HG02970 (cell line): ENCODE results near the gene CCDC85C.

ENCODE experiments used
- ATAC-seq: cut with Tn5 transposase; IDR thresholded peaks from one replicate; pipeline ENCODE4 v1.9.1; 2021; ENCODE audit warnings: mild to moderate bottlenecking, moderate library complexity, moderate number of reproducible peaks; ENCODE audit not compliant: unreplicated experiment, low FRiP score

Gene CCDC85C

DNA sequence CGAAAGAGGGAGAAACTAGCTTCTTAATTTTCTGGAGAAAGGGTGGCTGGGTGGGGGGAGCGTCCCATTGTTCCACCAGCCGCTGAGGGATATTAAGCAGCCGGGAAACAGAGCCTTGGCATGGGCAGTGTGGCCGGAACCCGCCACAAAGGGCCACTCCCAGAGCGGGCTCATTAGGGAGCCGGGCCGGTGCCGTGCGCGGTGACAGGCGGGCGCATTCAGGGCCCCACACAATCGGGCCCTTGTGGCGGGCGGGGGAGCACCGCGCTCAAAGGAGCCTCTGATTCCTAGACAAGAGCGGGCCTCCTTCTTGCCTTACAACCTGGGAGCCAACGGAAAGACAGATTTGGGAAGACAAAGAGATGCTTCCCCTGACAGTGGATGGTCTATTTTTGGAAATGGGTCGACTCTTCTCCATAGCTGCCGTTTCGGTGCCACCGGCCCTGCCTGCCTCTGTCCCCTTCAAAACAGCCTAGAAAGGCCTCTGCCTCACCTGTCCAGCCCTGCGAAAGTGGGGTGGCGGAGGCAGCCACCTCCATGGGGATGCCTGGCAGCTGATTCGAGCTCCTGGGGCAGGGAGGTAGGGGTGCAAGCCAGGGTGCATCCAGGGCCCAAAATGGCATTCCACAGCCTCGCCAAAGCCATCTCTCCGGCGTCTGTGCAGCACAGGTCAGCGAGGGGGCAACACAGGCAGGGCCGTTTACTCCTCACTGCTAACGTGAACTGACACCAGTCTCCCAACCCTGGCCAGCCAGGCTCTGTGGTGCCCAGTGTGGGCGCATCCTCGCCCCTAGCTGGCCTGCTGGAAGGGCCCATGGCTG lies 10.9 kb downstream of the CCDC85C start:
- no peak for ATAC-seq

DNA sequence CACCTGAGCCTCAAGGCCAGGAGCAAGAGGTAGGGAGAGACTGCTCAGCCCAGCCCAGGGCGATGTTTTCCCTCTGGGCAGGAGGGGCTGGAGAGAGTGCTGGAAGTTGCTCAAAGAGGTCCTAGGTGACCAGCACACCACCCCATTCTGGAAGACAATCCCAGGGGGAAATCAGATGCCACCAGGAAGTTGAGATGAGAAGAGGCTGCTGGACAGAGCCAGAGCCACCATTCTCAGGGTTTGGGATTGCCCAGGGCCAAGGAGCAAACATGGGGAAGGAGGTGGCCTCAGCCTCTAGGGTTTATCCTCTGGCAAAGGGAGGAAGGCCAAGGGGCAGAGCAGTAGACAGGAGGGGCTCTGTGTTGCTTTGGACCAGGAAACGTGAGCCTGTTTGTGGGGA lies 11.6 kb downstream of the CCDC85C start:
- no peak for ATAC-seq

DNA sequence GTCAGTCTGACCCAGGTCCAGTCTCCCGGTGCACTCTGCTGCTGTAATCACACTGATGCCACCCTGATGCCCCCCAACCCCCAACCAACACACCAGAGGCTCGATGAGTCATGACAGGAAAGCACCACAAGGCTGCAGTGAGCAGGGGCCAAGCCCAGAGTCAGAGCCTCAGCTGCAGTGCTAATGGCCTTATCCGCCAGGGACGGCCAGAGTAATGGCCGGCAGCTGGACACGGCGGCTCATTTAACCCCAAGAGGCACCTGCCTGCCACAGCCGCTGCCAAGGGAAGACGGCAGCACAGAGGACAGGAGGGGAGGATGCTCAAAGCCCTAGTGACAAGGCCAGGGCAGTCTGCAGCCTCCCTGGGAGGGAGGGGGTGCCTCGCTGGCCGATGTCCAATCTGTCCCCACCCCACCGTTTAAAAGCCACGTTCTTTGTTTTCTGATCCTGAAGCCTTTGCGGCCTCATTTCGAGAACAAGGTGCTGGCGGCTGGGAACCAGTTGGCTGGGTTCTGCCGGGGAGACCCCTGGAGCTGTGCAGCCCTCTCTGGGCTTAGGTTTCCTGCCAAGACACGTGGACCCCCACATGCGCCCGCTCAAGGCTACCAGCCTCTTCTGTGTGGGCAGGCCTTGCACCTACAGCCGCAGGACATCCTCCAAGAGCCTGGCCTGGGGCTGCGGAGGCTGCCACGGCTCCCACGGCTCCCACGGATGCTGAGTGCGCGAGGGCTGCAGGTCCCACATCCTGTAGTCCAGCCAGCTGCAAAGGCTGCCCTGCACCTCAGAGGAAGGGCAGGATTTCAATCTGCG lies 13.1 kb downstream of the CCDC85C start:
- no peak for ATAC-seq

DNA sequence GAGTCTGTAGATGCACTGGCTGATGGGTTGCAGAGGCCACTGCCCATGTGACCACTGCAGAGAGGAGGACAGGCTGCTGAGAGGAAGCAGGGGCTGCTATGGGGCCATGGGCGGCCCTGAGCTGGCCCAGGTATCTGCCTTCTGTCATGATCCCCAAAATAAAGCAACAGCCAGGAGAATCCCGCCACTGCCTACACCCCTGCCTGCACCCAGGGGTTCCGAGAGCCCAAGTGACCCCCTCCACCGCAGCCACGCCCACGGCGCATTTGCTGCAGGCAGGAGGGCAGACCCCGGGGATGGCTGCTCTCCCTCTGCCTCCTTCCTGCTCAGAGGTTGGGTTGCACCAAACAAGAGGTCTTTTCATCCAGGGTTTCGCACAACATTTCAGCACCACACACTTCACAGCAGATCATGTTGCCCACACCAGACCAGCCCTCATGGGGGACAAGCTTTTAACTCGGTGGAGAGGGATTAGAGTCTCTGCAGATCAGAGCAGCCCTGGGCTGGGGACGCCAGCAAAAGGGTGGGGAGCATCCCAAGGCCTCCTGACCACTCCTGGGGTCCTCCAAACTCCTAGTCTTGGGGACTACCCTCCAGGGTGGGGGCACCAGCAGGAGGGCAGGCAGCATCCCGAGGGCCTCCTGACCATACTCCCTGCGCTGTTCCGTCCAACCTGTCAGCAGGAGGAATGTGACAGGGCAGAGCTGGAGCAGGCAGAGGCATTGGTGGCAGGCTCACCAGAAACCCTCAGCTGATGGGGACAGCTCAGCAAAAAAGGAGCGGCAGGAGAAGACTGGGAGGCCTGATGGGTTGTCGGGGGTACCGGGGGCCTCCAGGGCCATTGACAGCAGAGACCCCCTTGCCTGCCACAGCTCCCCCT lies 14.1 kb downstream of the CCDC85C start:
- no peak for ATAC-seq

DNA sequence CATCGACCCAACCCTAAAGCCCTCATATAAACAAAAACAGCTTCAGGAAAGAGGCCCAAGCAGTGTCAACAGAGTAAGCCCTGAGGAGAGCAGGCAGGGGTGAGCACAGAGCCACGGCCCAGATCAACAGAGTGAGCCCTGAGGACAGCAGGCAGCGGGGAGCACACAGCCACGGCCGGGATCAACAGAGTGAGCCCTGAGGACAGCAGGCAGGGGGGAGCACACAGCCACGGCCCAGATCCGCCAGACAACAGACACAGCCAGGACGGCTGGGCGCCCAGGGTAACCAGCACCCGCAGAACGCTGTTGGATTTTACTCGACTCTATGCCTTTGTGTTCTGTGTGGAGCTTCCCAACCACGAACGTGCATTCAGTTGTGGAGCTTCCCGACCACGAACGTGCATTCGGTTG lies 15.0 kb downstream of the CCDC85C start:
- no peak for ATAC-seq

DNA sequence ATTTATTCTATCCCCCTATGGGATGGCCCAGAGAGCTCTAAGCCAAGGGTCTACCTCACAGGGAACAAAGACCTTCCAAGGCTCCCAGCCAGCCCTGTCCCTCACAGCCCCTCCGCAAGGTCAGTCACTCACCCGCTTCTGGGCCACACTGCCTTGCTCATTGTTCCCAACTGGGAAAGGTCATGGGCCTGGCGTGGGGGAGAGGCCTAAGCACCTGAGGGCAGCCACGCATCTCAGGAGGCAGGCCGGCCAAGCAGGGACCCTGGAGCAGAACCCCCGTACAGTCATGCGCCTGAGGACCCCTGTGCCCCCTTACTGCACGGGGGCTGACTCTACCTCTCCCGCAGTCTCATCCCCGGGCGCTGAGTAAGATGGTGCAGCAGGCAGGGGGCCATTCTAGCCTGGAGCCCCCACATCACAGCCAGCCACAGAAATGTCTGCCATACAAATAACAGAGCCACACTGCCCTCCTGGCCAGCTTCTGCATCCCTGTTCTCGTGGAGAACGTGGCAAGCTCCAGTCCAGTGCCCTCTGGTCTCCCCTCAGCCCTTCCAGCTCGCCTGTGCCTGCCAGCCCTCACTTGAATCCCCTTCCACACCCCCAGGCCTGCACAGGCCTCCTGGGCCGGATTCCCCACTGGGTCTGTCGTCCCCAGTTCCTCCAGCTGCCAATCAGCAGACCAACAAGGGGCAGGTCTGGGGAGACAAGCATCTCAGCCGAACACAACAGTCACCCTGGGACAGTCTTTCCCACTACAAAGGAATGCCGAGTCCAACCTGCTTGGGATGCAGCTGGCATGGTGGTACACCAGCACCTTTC lies 16.3 kb downstream of the CCDC85C start:
- no peak for ATAC-seq

DNA sequence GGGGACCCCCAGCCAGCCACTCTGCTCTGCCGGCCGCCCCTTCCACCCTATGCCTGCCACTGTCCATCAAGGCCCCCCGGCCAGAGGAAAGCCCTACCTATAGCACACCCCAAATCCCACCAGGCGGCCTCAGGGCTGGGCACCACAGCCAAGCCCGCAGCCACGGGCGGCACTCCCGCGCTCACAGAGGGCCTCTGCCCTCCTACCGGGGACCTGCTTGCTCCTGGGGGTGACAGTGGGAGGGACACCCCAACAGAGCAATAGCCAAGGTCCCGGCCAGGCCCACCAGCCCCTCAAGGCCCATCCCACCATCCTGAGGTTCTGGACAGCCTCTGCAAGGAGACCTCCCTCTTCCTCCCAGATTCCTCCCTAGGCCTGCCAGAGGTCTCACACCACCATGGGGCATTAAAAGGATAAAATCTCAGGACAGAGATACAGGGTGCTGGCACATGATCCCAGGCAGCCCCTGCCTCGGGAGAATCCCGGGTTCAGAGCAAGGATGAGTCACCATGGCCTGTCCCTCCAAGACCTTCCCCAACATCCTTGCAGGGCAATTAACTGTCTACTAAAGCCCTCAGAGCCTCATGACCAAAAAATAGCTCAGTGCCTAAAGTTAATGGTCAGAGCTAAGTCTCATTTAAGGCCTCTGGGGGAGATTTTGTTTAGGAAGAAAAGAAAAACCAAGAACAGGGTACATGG lies 17.1 kb downstream of the CCDC85C start:
- ATAC-seq = no peak

DNA sequence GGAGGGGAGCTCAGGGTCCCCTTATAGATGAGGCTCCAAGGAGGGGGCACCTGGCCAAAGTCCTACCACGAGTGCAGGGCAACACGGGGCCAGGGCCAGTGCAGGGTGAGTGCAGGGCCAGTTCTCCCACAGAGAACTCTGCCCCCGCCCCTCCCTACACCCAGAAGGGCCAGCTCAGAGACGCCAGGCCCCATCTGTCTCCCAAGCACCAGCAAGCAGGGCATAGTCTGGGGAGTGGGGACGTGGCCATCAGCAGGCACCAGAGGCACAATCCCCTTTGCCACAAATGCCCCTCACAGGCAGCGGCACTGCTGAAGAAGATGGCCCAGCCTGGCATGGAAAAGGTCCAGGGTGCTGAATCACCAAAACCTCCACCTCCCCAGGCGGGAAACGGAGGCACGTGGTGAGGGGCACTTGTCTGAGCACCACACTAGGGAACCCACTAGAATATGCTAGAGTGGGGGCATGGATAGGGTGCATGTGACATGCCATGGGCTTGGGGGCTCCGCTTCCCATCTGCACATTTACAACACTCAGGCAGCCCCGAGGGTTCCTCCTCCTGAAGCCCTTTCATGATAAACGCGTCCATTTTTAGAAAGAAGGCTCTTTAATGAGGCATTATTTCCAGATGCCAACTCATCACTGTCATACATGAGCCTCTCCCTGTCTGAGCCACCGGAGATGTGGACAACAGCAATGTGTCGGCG lies 17.8 kb downstream of the CCDC85C start:
- no peak for ATAC-seq

DNA sequence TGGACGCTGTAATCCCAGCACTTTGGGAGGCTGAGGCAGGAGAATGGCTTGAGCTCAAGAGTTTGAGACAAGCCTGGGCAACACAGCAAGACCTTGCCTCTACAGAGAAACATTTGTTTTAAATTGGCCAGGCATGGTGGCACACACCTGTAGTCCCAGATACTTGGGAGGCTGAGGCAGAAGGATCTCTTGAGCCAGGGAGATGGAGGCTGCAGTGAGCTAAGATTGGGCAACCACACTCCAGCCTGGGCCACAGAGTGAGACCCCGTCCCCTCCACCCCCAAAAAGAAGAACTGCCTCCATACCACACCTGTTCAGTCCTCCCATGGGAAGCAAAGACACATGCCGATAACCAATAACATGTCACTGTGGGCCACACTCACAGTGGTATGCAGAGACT lies 19.2 kb downstream of the CCDC85C start:
- no peak for ATAC-seq

DNA sequence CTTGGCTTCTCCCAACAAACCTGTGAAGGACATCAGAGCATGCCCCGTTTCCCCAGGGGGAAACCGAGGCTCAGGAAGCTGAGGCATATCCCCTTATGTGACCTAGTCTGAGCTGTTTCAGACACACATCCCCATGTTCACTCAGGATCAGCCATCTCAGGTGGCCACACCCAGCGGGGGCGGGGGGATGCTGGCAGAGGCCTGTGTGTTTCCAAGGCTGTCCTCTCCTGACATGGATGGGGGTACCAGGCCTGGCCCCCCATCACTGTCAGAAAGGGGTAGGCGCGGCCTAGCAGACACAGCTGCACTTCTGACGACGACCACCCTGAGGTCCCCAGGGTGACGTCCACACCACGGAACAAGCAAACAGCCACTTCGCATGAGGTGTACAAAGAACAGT lies 22.1 kb downstream of the CCDC85C start:
- no peak for ATAC-seq

DNA sequence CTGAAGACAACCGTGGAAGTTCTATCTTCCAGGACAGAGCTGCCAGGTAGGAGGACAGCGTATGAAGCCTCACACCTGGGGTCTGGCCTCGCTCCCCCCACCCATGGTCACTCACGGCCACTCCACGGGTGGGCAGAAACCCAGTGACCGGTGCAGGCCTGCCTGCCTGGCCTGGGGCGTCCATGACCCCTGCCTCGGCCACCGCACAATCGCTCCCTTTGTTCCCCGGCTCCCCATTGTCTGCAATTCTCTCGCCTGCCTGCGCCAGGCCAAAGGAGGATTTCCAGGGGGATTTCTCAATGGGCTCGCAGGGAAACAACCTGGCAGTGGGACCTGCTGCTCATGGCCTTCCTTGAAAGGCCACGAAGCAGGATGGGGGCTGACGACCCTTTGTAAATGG lies 22.6 kb downstream of the CCDC85C start:
- no peak for ATAC-seq

DNA sequence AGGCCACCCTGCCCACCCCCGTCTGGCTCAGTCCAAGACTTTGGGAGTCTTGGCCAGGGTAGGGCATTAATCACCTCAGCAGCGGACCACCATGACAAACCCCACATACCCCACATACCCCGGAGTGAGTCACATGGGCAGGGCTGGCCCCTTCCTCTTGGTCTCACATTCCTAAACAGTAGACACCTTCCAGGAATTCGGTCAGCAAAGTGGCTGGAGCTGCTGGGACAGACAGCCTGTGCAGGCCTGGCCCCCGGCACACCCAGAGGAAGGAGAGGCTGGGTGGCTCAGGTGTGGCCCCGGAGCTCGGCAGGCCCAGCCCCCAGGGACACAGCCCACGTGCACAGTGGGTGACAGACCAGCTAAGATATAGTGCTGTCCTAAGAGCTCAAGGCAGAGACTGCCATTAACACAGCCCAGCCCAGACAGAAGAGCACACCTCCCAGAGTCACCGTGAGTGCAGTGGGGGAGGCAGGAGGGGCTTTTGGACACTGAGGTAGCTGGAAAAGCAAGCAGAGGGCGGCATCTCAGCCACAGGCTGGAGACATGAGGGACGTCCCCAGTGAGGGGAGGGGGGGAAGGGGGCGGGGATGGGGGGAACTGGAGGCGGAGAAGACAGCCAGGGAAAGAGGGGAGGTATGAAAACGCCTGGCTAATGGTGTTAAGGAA lies 24.0 kb downstream of the CCDC85C start:
- ATAC-seq = no peak

DNA sequence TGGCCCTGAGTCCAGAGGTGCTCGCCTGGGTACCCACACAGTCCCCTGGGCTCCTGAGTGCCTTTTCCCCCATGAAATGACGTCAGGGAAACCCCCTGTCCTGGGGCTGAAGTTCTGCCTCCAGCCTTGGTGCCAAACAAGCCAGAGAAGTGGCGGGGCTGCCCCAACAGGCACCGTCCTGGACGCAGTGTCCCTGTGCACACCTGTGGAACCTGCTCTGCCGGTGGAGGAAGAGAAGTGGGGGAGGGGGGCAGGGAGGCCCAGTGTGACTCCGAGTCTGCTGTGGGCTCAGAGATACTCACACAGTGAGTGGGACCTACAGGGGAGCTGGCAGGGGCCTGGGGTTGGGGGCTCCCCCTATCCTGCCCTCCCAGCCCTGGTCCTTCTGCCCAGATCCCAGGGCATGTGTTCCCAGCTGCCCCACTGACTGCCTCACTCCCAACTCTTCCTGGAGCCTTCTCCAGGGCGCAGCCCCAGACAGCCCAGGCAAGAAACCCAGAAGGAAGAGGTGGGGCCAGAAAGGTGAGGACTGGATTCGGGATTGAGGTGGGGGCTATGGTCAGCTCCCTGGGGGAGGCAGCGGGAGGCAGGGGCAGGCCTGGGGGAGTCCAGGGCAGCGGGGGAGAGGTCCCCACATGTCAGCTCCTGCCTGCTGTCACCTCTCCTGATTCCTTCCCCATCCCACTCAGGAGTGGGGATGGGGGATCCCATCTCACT lies 24.7 kb downstream of the CCDC85C start:
- ATAC-seq = no peak

DNA sequence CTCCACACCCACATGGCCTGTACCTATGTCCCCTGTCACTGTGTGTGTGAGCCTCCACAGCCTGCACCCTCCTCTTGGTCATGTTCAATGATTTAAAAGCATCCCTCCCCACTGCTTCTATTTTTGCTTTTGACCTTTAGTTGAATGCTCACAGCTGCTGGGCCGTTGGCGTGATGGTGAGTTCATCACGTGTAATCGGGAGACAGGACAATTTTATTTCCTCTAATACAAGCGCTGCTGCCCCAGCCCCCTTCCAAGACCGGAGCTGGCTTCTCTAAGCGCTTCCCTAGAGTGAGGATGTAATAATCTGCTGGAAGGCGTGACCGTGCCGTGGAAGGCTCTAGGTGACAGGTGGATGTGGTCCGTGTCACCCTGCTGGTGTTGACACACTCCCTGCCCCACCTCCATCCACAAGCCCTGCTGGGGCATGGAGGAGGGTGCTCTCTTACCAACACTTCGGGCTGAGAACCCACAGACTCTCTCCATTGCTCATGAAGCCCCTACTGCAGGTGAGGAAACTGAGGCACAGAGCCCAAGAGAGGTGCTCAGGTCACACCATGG lies 25.4 kb downstream of the CCDC85C start:
- no peak for ATAC-seq

DNA sequence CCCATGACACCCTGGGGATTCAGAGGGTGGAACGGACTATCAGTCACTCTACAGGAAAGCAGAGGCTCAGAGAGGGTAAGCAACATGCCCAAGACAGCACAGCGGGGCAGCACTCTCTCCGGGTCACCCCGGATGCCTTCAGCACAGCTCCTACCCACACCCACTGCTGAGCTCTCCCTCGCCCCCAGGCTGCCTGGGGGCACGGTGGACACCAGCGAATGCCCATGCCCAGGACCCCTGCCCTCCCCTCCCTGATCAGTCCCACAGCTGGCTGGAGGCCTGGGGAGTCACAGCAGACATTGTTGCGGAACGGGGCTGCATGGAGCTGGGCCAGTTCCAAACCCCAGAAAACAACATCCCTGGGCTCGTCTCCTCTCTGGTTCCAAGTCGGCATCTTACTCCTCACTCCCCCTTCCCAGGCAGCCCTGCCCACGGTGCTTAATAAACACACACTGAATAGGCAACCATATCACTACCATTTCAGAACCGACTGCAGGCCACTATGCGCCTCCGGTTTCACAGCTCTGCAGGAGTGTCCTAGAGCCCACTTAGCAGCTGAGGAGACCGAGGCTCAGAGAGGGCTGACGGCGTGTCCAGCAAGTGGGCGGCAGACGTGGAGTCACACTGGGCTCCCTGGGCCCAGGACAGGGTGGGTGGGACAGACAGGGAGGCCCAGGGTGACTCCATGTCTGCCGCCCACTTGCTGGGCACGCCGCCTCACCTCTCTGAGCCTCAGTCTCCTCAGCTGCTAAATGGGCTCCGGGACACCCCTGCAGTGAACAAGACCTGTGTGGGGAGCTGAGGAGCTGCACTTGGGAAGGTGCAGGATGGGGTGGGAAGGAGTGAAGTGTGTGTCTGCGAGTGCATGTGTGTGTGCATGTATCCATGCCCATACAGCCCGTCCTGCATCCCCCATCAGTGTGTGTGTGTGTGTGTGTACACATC lies 27.0 kb downstream of the CCDC85C start:
- no peak for ATAC-seq

DNA sequence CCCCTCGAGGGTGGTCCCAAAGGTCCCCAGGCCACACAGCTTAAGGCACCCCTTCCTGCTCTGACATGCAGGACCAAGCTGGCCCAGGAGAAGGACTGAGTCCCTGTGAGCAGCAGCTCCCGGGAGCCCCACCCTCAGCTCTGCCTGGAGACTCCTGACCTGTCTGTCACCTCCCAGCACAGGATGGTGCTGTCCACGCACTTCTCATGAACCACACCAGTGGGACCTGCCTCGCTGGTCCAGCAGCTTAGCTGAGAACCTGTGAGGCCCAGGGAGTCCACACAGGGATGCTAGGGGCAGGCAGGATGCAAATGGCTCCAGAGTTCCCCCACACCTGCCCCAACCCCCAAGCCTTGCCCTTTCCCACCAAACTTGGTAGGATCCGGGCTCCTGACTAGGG lies 27.7 kb downstream of the CCDC85C start:
- ATAC-seq = no peak
